Mesenteric fat pad (tissue), 1 donor: ENCODE results near the gene CHAD. TPM values are rescaled to one million over a fixed set of nuclear protein-coding genes. Genes with fewer than 3 reads are reported as not detected.

ENCODE experiments used
- total RNA-seq: library from RNA; stranded (reverse); fragmentation: NEBNext Ultra II Directional; extraction: Animal tissue kit (Norgen Biotek cat#: 25700); gene quantifications from one replicate; pipeline ENCODE4 v1.2.1, GENCODE V29; 2021
- donor health status: DM: yes; HTN: yes; CAD: no.

CHAD gene
- total RNA-seq, 1 donor from 2014 or later, result 0.39 TPM

Other genes with a start within 250 kb of the CHAD start
- gene TMEM92, start 194.4 kb downstream of the CHAD start, total RNA-seq, result not detected
- gene XYLT2, start 122.8 kb downstream of the CHAD start, total RNA-seq, result 14.4 TPM
- gene MRPL27, start 95.7 kb downstream of the CHAD start, total RNA-seq, result 51.5 TPM
- gene EME1, start 95.7 kb downstream of the CHAD start, total RNA-seq, result not detected
- 126 TPM for gene LRRC59, start 71.4 kb downstream of the CHAD start, total RNA-seq
- gene ACSF2, start 42.7 kb downstream of the CHAD start, total RNA-seq, result 148 TPM
- gene RSAD1, start 10.0 kb upstream of the CHAD start, total RNA-seq, result 35.1 TPM
- gene MYCBPAP, start 39.6 kb upstream of the CHAD start, total RNA-seq, result 0.61 TPM
- gene EPN3, start 63.9 kb upstream of the CHAD start, total RNA-seq, result not detected
- gene SPATA20, start 78.3 kb upstream of the CHAD start, total RNA-seq, result 22.3 TPM
- 0.58 TPM for gene CACNA1G, start 91.8 kb upstream of the CHAD start, total RNA-seq
- 52.8 TPM for gene ABCC3, start 166.0 kb upstream of the CHAD start, total RNA-seq
- 92.0 TPM for gene ANKRD40, start 239.0 kb upstream of the CHAD start, total RNA-seq